C4-2B (cell line): ENCODE measurements around the gene CCSAP.
"Not testable (repeated sequence)": the region's sequence is repeated elsewhere in the genome, so short reads cannot be mapped to it uniquely, and the experiment has no call there.

Experiments used
- CTCF ChIP-seq: fragments of 450-650 bp; conservative IDR thresholded peaks from 2 replicates; pipeline ENCODE4 v1.5.1; 2017; ENCODE audit warnings: mild to moderate bottlenecking
- ZFX ChIP-seq: fragments of 450-650 bp; IDR thresholded peaks from 2 replicates; pipeline ENCODE4 v1.6.1; 2017

GRCh38 chr1:229378035-229378434, 35.2 kb upstream of the CCSAP start:
- TF ChIP-seq CTCF, ZFX: not testable (repeated sequence)
